IPS-NIHi11 (cell line): ENCODE data around the gene ANO2.

Source experiments
- DNase-seq: peaks from one replicate; pipeline ENCODE4 v3.0.0; 2012; ENCODE audit warnings: mixed read lengths, low spot score

The ANO2 gene

DNA sequence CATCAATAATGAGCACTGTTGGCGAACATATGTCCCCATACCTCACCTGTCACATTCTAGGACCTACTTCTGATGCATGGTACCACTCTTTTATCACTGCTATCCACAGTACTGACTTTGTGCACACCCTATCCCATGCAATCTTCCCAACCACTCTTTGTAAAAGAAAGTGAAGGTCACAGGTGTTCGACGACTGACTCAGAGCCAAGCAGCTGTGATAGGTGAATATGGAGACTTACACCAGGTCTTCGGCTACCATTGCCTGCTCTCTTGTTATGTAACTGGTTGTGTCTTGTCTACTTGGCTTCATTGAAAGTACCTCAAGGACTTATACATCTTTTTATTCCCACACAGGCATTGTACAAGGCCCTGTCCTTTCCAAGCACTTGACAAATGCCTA is 169.0 kb downstream of the ANO2 start:
- no peak for DNase-seq

DNA sequence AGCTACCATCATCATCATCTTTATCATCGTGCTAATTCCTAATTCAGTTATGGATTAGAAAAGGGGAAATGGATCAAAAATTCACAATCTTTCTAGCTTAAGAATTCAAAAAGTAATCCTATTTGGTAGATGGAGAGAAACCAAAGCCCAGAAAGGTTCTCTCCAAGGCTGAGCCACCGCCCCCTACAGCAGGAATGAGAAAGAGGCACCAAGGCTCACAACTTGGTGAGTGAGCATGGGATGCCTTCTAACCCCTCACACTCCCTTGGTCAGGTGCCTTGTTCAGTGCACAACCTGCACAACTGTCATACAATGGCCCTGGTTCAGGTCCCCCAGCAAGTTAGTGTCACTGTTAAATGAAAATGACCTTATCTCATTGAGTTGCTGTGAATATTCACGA is 171.5 kb downstream of the ANO2 start:
- peak; percentile 31 for DNase-seq

GRCh38 chr12:5771756-5772155 is 173.3 kb downstream of the ANO2 start:
- DNase-seq, result no peak

- no peak for DNase-seq
Measured at GRCh38 chr12:5770727-5771126, 174.3 kb downstream of the ANO2 start.

DNA sequence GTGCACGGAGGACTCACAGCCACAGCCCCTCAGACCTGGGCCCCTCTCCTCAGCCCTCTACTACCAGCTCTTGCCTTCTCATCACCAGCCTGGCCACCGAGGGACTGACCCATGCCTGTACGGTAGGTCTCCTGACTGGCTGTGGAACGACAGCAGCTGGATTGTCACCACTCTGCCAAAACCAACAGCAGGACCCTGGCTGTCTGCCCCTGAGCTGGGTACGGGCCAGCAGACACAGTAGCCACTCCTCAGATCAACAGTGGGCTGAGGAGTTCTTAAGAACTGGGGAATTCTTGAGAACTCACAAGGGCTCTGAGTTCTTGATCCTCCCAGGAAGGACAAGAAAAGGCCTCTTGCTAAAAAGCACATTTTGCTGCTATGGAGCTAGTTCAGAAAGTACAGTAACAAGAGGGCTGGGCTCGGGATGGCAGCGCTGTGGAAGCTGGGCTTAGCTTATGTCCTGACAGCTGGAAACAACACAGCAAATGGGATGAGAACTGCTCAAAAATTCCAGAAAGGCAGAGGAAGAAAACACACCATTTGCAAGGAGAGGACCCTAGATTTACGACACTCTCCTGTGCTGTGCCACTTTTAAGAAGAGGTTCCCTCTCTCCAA is 176.4 kb downstream of the ANO2 start:
- no peak for DNase-seq

DNA sequence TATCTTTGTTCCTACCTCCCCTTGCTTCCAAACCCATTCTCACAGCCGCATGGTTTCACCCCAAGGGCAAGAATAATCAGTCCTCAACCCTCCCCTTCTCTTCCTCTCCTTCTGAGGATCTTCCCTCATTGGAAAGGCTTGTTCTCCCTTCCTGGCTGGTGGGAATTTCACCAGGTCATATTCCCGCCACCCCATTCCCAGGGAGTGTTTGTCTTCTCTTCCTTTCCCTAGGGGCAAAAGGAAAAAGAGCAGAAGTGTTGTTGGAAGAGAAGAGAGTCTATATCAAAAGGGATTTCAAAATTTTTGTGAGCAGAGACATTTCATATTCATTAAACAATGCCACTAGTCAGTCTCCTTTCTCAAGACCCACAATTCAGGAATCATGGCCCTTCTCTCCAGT is 176.9 kb downstream of the ANO2 start:
- DNase-seq, result no peak

- DNase-seq, result no peak
Measured at GRCh38 chr12:5758347-5758746, 186.7 kb downstream of the ANO2 start.

GRCh38 chr12:5756338-5756842 is 188.7 kb downstream of the ANO2 start:
- DNase-seq, result no peak

GRCh38 chr12:5748027-5748426 is 197.0 kb downstream of the ANO2 start:
- no peak for DNase-seq

- DNase-seq, result no peak
Measured at GRCh38 chr12:5746917-5747316, 198.1 kb downstream of the ANO2 start.

GRCh38 chr12:5746036-5746908 is 198.8 kb downstream of the ANO2 start:
- DNase-seq, result no peak

DNA sequence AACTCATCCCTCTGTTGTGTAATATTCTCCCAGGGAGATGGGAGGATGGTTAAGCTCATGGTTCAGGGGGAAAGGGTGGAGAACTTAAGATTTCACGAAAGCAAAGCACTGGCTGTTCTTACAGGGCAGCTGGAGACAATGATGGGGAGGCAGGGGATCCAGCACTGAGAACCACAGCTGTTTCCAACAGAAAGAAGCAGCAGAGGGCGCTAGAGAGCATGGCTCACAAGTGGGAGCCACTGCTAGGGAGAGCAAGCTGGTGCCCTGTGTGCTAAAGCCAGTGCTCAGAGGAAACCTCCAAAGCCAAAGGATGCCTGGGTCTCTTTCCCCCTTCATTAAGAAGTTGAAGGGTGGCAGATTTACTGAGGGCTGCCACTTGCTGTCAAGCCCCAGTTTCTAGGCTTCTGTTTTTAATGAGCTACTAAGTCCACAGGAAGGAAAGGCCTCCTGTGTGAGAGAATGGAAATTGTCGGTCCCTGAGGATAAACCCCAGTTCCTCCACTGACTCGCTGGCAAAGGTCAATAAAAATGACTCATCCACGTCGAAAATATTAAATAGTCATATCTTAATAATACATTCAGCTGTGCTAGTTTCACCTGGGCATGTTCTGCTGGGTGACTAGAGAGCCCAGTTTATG is 199.7 kb downstream of the ANO2 start:
- DNase-seq, result peak; percentile 92

DNA sequence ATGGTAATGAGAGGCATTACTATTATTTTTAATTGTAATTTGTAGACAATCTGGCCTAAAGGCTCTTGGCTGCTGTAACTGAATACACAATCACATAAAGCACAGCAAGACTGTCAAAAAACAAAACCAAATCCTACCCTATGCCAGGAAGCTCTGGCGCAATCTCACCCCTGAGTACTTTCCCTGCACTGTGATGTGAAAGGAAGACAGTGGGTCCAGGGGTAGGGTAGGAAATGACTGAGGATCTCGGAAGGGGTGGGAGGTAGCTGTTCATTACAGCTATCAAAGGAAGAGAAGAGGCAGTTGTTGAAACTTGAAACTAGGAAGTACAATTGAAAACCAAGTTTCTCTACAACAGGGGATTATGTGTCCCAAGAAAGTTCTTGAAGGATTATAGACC is 202.8 kb downstream of the ANO2 start:
- no peak for DNase-seq

DNA sequence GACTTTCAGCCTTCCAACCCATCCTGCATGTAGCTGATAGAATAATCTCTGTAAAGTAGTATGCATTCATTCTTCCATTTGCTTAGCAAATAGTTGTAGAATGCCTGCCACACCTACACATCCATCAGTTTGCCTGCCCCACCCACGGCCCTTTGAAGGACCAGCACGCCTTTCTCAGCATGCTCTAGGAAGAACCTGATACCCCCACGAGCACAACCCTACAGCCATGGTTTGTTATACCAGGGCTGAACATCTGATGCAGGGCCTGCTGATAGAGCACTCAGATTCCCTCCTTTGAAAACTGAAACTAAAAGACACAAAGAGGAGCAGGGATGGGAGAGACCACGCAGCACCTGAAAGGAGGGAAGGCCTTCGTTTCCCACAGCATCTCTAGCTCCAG is 205.1 kb downstream of the ANO2 start:
- DNase-seq, result no peak

GRCh38 chr12:5737778-5738177 is 207.3 kb downstream of the ANO2 start:
- no peak for DNase-seq

- DNase-seq, result no peak
Measured at GRCh38 chr12:5736527-5736926, 208.5 kb downstream of the ANO2 start.

DNA sequence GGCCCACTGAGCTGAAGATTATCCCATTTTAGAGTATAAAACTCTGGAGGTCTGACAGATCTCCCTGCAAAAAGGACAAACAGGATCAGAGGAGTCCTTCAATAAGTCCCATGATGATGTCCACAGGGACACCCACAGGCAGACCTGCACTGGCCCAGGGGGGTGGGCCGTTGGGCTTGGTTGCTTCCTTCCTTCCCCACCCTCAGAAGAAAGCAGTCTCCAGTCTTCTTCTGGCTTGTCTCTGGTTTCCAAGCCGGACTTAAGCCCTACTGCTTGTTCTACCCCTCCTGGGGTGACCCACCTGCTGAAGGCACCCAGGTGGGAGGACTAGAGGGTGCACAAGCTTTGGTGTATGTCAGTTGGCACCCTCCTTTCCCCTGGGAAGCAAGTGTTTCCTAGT is 209.0 kb downstream of the ANO2 start:
- DNase-seq, result no peak

DNA sequence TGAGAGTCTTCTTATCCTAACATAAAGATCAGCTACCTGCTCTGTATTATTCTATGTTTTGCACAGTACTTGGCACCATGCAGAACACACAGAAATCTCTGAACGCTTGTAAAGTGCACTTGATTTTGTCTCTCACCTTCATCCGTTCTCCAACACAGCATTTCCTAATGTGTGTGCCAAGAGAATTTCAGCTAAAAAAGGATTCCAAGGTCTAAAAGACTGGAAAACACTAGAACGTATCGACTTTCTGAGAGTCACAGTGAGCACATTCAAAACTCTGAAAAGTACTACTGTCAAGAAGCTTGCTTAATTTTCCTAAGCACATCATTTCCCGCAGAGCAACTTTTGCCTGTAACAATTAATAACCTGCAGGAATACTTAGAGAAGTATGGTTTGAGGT is 211.1 kb downstream of the ANO2 start:
- no peak for DNase-seq

DNA sequence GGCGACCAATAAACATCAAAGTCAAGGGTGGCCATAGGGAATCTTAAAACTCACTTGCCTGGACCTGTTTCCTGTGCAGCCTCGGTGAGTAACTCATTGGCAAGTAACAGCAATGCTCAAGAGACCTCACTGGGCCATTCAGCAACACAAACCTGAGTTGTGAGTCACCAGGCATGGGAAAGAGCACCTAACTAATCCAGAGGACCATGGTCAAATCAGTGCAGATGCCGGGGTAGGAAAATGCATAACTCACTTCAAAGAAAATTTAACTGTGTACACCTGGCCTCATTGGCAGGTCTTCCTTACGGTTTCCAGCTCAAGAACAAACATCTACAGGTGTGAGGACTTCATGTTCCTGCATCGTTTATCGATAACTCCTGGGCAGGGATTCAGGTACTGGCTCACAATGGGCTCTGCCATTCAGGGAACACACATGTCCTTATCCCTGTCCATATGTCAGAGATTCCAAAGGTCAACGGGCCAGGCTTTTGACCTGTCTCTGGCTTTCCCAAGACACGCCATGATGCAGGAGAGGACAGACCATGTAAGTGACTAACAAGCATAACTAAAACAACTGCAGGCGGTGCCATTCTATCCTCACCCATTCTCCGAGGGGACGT is 211.8 kb downstream of the ANO2 start:
- DNase-seq, result no peak

GRCh38 chr12:5730962-5731361 is 214.1 kb downstream of the ANO2 start:
- DNase-seq, result no peak

- DNase-seq, result no peak
Measured at GRCh38 chr12:5723711-5724252, 221.3 kb downstream of the ANO2 start.

GRCh38 chr12:5723071-5723470 is 222.0 kb downstream of the ANO2 start:
- no peak for DNase-seq
